Measurements from ENCODE around the gene BST1.
A peak's percentile ranks its signal among the peaks of the same experiment; 100 is the strongest.

Gene BST1

DNA sequence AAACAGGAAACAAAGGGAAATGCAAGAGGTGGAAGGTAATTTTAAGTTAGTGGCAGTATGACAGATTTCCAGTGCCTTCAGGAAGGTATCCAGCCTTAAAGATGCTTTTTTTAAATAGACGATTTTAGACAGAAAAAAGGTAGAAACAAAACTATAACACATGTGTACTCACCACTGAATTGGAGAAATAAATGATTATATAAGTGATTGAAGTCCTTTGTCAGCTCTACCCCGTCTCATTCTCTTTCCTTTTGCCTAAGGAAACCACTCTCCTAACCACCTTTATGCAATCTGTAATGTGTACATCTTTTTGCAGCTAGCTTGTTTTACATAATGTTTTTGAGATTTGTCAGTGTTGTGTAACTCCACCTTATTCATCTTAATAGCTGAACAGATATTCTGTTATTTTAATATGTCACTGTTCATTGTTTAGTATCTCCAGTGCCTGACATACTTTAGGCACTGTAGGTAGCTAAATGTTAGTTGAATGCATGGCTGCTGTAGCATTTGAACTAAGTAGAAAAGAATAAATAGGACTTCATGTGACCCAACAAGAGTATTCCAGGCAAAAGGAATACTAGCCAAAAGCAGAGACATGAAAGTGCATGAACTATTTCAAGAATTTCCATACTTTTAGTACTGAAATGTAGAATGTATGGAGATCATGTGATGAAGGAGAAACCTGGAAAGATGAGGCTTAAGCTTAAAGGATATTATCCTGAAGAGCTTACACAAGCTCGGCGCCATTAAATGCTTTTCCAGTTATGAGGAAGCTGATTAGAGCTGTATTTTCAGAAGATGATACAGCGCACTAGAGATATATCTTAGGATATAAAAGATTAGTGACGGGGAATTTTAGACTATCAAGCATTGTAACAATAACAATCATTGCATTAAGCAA lies 20.4 kb upstream of the BST1 start:
- no peak for TF ChIP-seq JUND (IDR thresholded peaks at IDR 0.05; ENCODE audit: low read depth)
- in situ Hi-C loops (cut with HindIII; ENCODE audit: low pct_unique_long_range_greater_than_20kb, low sequenced_read_pairs), result no loop called here
- no peak for DNase-seq (ENCODE audit: low read depth in 1 of 2, low spot score in 1 of 2)

DNA sequence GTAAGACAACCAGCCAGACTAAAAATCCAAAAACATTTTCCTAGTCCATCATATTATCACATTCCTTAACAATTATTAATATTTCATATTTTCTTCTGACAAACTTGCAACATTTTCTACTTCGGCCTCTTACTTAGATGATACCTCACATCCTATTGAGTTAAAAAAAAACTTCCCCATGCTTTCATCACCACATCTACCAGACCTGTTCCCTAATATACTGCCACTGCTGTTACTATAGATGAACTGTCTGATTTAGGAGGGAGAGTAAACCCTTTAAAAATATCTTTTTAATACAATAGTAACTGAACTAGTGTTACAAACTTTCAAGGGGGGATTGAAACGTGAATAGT lies 19.7 kb upstream of the BST1 start:
- no peak for DNase-seq (ENCODE audit: low read depth in 1 of 2, low spot score in 1 of 2)
- TF ChIP-seq JUND (IDR thresholded peaks at IDR 0.05; ENCODE audit: low read depth), result no peak
- in situ Hi-C loops (cut with HindIII; ENCODE audit: low pct_unique_long_range_greater_than_20kb, low sequenced_read_pairs), result no loop called here

GRCh38 chr4:15684498-15684897 lies 18.4 kb upstream of the BST1 start:
- TF ChIP-seq JUND (IDR thresholded peaks at IDR 0.05; ENCODE audit: low read depth), result no peak
- no peak for DNase-seq (ENCODE audit: low read depth in 1 of 2, low spot score in 1 of 2)
- in situ Hi-C loops (cut with HindIII; ENCODE audit: low pct_unique_long_range_greater_than_20kb, low sequenced_read_pairs), result no loop called here

DNA sequence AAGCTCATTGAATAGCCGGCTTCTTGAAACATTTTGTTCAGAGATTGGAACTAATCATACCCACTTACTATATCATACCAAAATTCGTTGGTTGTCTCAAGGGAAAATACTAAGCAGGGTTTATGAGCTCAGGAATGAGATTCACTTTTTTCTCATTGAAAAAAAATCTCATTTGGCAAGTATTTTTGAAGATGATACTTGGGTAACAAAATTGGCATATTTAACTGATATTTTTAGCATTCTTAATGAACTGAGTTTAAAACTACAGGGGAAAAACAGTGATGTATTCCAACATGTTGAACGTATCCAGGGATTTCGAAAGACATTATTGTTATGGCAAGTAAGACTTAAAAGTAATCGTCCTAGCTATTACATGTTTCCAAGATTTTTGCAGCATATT lies 14.8 kb upstream of the BST1 start:
- in situ Hi-C loops (cut with HindIII; ENCODE audit: low pct_unique_long_range_greater_than_20kb, low sequenced_read_pairs), result no loop called here
- TF ChIP-seq JUND (IDR thresholded peaks at IDR 0.05; ENCODE audit: low read depth), result no peak
- no peak for DNase-seq (ENCODE audit: low read depth in 1 of 2, low spot score in 1 of 2)

DNA sequence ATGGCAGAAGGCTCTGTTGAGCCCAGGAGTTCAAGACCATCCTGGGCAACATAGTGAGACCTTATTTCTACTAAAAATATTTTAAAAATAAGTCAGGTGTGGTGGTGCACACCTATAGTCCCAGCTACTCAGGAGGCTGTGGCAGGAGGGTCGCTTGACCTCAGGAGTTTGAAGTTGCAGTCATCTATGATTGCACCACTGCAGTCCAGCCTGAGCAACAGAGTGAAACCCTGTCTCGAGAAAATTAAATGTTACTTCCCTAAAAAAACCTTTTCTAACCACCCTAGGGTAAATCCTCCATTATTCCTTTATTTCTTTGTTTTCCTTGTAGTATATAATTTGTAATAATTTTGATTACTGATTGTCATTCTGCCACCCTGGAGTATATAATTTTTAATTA lies 13.3 kb upstream of the BST1 start:
- no peak for DNase-seq (ENCODE audit: low read depth in 1 of 2, low spot score in 1 of 2)
- no peak for TF ChIP-seq JUND (IDR thresholded peaks at IDR 0.05; ENCODE audit: low read depth)
- in situ Hi-C loops (cut with HindIII; ENCODE audit: low pct_unique_long_range_greater_than_20kb, low sequenced_read_pairs), result no loop called here

GRCh38 chr4:15690020-15690809 lies 12.7 kb upstream of the BST1 start:
- in situ Hi-C loops (cut with HindIII; ENCODE audit: low pct_unique_long_range_greater_than_20kb, low sequenced_read_pairs), result no loop called here
- no peak for DNase-seq (ENCODE audit: low read depth in 1 of 2, low spot score in 1 of 2)
- no peak for TF ChIP-seq JUND (IDR thresholded peaks at IDR 0.05; ENCODE audit: low read depth)

GRCh38 chr4:15691346-15692135 lies 11.3 kb upstream of the BST1 start:
- in situ Hi-C loops (cut with HindIII; ENCODE audit: low pct_unique_long_range_greater_than_20kb, low sequenced_read_pairs), result no loop called here
- no peak for DNase-seq (ENCODE audit: low read depth in 1 of 2, low spot score in 1 of 2)
- no peak for TF ChIP-seq JUND (IDR thresholded peaks at IDR 0.05; ENCODE audit: low read depth)

DNA sequence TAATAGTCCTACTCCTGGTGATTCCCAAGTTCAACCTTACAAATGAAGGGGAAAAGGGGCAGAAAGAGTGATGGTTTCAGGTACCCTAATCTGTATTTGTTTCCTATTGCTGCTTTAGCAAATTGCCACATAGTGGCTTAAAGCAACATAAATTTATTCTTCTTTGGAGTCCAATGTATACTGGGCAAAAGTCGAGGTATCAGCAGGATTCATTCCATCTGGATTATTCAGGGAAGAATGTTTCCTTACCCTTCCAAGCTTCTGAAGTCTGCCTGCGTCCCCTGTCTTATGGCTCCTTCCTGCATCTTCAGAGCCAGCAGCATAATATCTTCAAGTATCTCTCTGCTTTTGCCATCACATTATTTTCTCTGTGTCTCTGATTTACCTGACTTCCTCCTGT lies 10.3 kb upstream of the BST1 start:
- TF ChIP-seq JUND (IDR thresholded peaks at IDR 0.05; ENCODE audit: low read depth), result no peak
- DNase-seq (ENCODE audit: low read depth in 1 of 2, low spot score in 1 of 2), result no peak
- in situ Hi-C loops (cut with HindIII; ENCODE audit: low pct_unique_long_range_greater_than_20kb, low sequenced_read_pairs), result no loop called here

DNA sequence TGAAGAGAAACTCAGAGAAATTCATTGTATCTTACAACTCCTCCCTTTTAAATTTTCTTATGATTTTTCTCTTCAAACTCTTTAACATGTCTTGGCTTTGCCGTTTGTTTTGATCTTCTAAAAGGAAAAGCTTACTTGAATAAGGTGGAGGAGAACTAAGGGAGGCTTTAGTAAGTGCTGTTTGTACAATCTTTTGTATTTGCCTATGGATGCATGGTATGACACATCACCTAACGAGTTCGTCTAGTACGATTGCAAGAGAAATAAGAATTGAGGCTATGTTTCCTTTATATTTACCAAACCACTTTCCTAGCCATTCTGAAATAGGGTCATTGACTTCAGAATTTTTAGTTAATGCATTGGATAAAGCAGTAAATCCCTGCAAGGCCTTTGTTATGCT lies 8.4 kb upstream of the BST1 start:
- in situ Hi-C loops (cut with HindIII; ENCODE audit: low pct_unique_long_range_greater_than_20kb, low sequenced_read_pairs), result no loop called here
- DNase-seq (ENCODE audit: low read depth in 1 of 2, low spot score in 1 of 2), result peak in 1 of 2 experiments; percentile 79
- TF ChIP-seq JUND (IDR thresholded peaks at IDR 0.05; ENCODE audit: low read depth), result no peak

DNA sequence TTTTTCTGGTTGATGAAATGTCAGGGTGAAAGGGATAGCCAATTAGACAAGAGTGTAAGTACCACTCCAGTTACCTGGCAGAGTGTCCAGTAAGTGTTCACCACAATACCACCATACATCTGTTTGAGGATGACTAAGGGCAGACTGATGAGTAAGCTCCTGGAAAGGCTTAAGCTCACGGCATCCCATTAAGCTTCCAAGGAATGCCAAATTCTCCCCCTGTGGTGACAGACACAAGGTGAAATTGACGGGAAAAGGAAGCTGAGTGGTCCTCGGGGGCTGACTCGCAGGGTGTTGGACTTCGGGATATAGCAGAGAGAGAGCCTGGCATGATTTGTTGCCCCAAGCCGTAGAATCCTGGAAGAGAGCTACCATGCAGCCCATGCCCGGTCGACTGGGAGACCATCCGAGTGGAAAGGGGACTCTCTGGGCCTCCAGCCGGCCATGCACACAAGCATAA lies 7.6 kb upstream of the BST1 start:
- no peak for DNase-seq (ENCODE audit: low read depth in 1 of 2, low spot score in 1 of 2)
- in situ Hi-C loops (cut with HindIII; ENCODE audit: low pct_unique_long_range_greater_than_20kb, low sequenced_read_pairs), result no loop called here
- no peak for TF ChIP-seq JUND (IDR thresholded peaks at IDR 0.05; ENCODE audit: low read depth)

DNA sequence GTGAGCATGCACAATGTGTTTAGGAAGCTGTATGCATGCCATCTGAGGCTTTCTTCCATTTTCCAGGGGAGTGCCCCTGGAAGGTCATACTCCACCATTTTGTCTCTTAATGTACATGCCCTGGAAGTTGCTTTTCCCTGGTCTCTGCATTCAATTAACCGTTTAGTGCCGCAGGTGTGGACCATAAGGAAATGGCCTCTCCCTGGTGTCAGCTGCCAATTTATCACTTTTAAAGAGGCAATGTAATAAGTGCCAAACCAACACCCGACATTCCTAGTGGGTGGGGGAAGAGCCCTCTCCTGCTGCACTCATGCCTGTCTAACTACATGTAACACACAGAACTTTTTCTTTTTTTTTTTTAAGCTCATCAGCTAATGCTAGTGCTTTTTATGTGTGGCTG lies 7.1 kb upstream of the BST1 start:
- in situ Hi-C loops (cut with HindIII; ENCODE audit: low pct_unique_long_range_greater_than_20kb, low sequenced_read_pairs), result no loop called here
- TF ChIP-seq JUND (IDR thresholded peaks at IDR 0.05; ENCODE audit: low read depth), result no peak
- no peak for DNase-seq (ENCODE audit: low read depth in 1 of 2, low spot score in 1 of 2)

GRCh38 chr4:15696866-15697265 lies 6.0 kb upstream of the BST1 start:
- in situ Hi-C loops (cut with HindIII; ENCODE audit: low pct_unique_long_range_greater_than_20kb, low sequenced_read_pairs), result no loop called here
- no peak for DNase-seq (ENCODE audit: low read depth in 1 of 2, low spot score in 1 of 2)
- TF ChIP-seq JUND (IDR thresholded peaks at IDR 0.05; ENCODE audit: low read depth), result no peak

Data from T47D (cell line).